Measurements from ENCODE around the gene CEBPE. TPM values are rescaled to one million over a fixed set of nuclear protein-coding genes. Genes with fewer than 3 reads are reported as not detected.
A peak's percentile ranks its signal among the peaks of the same experiment; 100 is the strongest.

The CEBPE gene
- total and polyA plus RNA-seq, 2 donors (not counting 3 experiments of a cell fraction or from before 2014, with no cell fraction given) = not detected

- POLR2A ChIA-PET = interaction anchor here (0.9 to 1.9 kb wide), 9 partner anchors 8 to 227 kb away, joined by 3 to 12 read pairs (median 4); partner anchors contain the start of genes PABPN1 and RBM23
- Histone ChIP-seq H3K27me3 (ENCODE audit: control insufficient read depth in 2 of 2, insufficient read depth in 2 of 2, low read length in 2 of 2) (no peaks in the 10 kb centered on the region), H3K36me3 (ENCODE audit: control insufficient read depth in 2 of 2, extremely low read depth in 1 of 2, insufficient read depth in 2 of 2, low read length in 2 of 2) (peaks cover 12 to 26% of the 10 kb centered on the region in 2 experiments), H3K27ac (ENCODE audit: insufficient read depth, low read depth, low read length) (peak overlapping the region; percentile 89), H3K4me1 (ENCODE audit: control insufficient read depth, extremely low read depth, insufficient read depth, low read length) (peaks cover 36% of the 10 kb centered on the region), H3K4me2 (ENCODE audit: insufficient read depth, low read length) (peak overlapping the region; percentile 99), H3K9me1 (replicated peaks; ENCODE audit: control insufficient read depth, extremely low read depth, insufficient read depth, low read length) (no peaks in the 10 kb centered on the region), H2AFZ (ENCODE audit: low read depth, low read length) (peak overlapping the region; percentile 88), H3K79me2 (ENCODE audit: control insufficient read depth, insufficient read depth, low read length) (peaks cover 77% of the 10 kb centered on the region), H4K20me1 (replicated peaks; ENCODE audit: control insufficient read depth, extremely low read depth, insufficient read depth, low read length) (peaks cover 4% of the 10 kb centered on the region), H3K9me3 (replicated peaks; ENCODE audit: control insufficient read depth, insufficient read depth, low read length) (no peaks in the 10 kb centered on the region), H3K4me3 (replicated peaks in 1 of 3; ENCODE audit: insufficient read depth in 1 of 3, low read depth in 1 of 3, low read length in 3 of 3) (peak overlapping the region; percentile 51 to 99 (median 94)), H3K9ac (replicated peaks; ENCODE audit: extremely low read depth, insufficient read depth, low read length) (peak overlapping the region; percentile 94)
- CTCF ChIA-PET = interaction anchor here (0.8 to 5.1 kb wide), 19 partner anchors 9 to 206 kb away, joined by 3 to 83 read pairs (median 7); no protein-coding TSS in a partner anchor
- no peak for DNase-seq (ENCODE audit: low read depth, low spot score)
- intact Hi-C loops (cut with micrococcal nuclease) = loop anchor here (2.0 kb wide), 1 partner anchor 15 kb away; no protein-coding TSS in a partner anchor
- FAIRE-seq = peak; percentile 74
- BruUV-seq (replicated peaks) = no TSS peak
- dilution Hi-C loops (cut with MboI; ENCODE audit: extremely low pct_ligation_motif_present, low sequenced_read_pairs) = no loop called here
- TF ChIP-seq MYC (IDR thresholded peaks at IDR 0.05; ENCODE audit: low read depth, low read length) (no peak), CTCF (IDR thresholded peaks at IDR 0.05; ENCODE audit: extremely low read depth in 1 of 2, insufficient read depth in 1 of 2, low read depth in 1 of 2, low read length in 2 of 2) (peak; percentile 14 to 44), MAX (IDR thresholded peaks at IDR 0.05; ENCODE audit: insufficient read depth, insufficient read length) (no peak), FOS (IDR thresholded peaks at IDR 0.05; ENCODE audit: borderline replicate concordance, insufficient read depth, low read length) (no peak), GATA2 (IDR thresholded peaks at IDR 0.05; ENCODE audit: insufficient read depth, insufficient read length, low read depth, low read length) (no peak), POLR2AphosphoS5 (IDR thresholded peaks at IDR 0.05; ENCODE audit: insufficient read depth, low read depth, low read length) (no peak)
Observed at GRCh38 chr14:23093991-23094665, 24.9 kb downstream of the CEBPE start.

Data from endothelial cell of umbilical vein (primary cell).